OCI-M1 (cell line): Measurements from ENCODE around the gene CALCB.

ENCODE experiments used
- DNase-seq: peaks from one replicate; lab custom pipeline; 2025; lab: John Stamatoyannopoulos, UW

The CALCB gene

DNA sequence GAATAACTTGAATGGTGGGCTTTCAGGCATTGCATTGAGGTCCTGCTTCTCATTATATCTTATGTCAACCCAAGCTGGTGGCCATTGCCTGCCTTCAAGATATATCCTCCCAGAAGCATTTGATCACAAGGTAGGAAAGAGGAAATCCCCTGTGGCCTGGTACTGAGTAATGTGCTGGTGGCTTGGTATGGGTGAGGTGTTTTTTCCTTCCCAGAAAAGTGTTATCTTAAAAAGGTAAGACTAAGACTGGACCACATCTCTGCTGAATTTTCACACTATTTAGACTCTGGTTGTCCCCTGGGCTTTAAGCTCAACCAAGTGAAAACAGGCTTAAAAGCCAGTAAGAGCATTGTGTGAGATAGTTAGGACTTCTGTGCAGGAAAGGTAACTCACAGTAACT is 45.0 kb downstream of the CALCB start:
- DNase-seq = no peak

DNA sequence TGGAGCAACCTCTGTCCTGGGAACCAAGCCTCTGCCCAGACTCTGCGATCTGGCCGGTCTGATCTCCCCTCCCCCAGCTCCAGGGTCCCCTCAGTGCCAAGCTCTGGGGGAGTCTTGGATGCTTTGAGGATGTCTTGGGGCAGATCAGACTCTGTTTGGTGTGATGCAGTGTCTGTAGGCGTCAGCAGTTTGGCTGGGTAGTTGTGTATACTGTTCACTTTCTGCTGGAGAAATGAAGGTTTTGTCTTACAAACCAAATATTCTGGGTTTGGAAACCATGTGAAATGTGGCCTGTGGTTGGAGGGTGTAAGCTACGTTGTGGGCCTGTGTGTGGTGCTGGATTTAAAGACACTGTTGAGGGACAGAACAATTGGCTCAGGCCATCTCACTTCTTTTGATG is 46.0 kb downstream of the CALCB start:
- DNase-seq = no peak

DNA sequence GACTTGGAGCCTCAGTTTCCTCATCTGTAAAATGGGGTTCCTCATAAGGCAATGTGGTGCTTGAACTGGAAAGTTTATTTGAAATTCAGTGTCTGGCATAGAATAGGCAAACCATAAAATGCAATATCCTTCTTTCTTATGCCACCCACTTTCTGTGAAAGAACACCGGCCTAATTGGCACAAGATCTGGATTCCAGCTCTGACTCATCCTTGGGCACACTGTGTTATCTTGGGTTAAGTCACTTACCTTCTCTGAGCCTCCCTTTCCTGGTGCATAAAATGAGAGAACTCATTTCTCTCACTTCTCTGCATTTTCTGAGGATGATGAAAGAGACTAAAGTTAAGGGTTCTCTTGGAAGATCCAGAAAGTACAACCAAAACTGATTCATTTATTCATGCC is 46.4 kb downstream of the CALCB start:
- DNase-seq = no peak

- no peak for DNase-seq
These were observed 50.5 kb downstream of the CALCB start for GRCh38 chr11:15123849-15124248.

- DNase-seq = no peak
These were observed 51.1 kb downstream of the CALCB start for GRCh38 chr11:15124528-15124927.

DNA sequence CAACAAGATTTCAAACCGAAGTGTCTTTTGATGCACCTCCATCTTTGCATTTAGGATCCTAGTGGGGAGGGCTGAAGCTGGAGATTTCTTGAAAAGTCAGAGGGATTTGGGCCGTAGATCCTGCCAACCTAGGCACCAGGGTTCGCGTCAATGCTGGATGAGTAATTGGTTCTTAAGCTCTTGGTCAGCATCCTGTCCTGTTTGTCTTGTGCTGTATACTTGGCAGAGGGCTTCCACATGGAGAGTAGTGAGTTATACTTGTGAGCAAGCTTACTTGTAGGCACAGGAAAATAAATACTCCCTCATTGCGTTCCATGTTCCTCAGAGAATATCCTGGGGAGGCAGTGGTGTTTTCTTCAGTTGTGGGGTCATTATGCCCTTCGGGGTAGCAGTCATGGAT is 53.9 kb downstream of the CALCB start:
- no peak for DNase-seq
